ENCODE data around the gene SP140.
"Not testable (repeated sequence)": the region's sequence is repeated elsewhere in the genome, so short reads cannot be mapped to it uniquely, and the experiment has no call there.

The SP140 gene

GRCh38 chr2:230226051-230226551, 565 bp downstream of the SP140 start:
- no peak for DNase-seq (ENCODE audit: low read depth in 2 of 2)

GRCh38 chr2:230227216-230227615, 1.7 kb downstream of the SP140 start:
- no peak for DNase-seq (ENCODE audit: low read depth in 2 of 2)

- DNase-seq (ENCODE audit: low read depth in 2 of 2) = peak in 1 of 2 experiments; percentile 21
These were observed 4.6 kb downstream of the SP140 start for GRCh38 chr2:230230087-230230486.

GRCh38 chr2:230230496-230231200, 5.1 kb downstream of the SP140 start:
- peak in 1 of 2 experiments; percentile 3 for DNase-seq (ENCODE audit: low read depth in 2 of 2)

- no peak for DNase-seq (ENCODE audit: low read depth in 2 of 2)
These were observed 5.7 kb downstream of the SP140 start for GRCh38 chr2:230231251-230231650.

GRCh38 chr2:230234122-230234722, 8.7 kb downstream of the SP140 start:
- no peak for DNase-seq (ENCODE audit: low read depth in 2 of 2)

- DNase-seq (ENCODE audit: low read depth in 2 of 2) = peak in 1 of 2 experiments; percentile 2
These were observed 9.3 kb downstream of the SP140 start for GRCh38 chr2:230234845-230235244.

GRCh38 chr2:230244211-230244610, 18.7 kb downstream of the SP140 start:
- no peak for DNase-seq (ENCODE audit: low read depth in 2 of 2)

GRCh38 chr2:230246206-230246605, 20.7 kb downstream of the SP140 start:
- DNase-seq (ENCODE audit: low read depth in 2 of 2) = no peak

- no peak for DNase-seq (ENCODE audit: low read depth in 2 of 2)
These were observed 24.7 kb downstream of the SP140 start for GRCh38 chr2:230250231-230250630.

GRCh38 chr2:230254152-230254881, 28.8 kb downstream of the SP140 start:
- no peak for DNase-seq (ENCODE audit: low read depth in 2 of 2)

GRCh38 chr2:230256733-230257332, 31.3 kb downstream of the SP140 start:
- no peak for DNase-seq (ENCODE audit: low read depth in 2 of 2)

- DNase-seq (ENCODE audit: low read depth in 2 of 2) = no peak
These were observed 32.9 kb downstream of the SP140 start for GRCh38 chr2:230258483-230258882.

- DNase-seq (ENCODE audit: low read depth in 2 of 2) = no peak
These were observed 36.7 kb downstream of the SP140 start for GRCh38 chr2:230262246-230262645.

- DNase-seq (ENCODE audit: low read depth in 2 of 2) = not testable (repeated sequence)
These were observed 39.4 kb downstream of the SP140 start for GRCh38 chr2:230264945-230265344.

- DNase-seq (ENCODE audit: low read depth in 2 of 2) = no peak
These were observed 41.1 kb downstream of the SP140 start for GRCh38 chr2:230266638-230267037.

- DNase-seq (ENCODE audit: low read depth in 2 of 2) = no peak
These were observed 41.5 kb downstream of the SP140 start for GRCh38 chr2:230267059-230267458.

GRCh38 chr2:230267556-230267955, 42.0 kb downstream of the SP140 start:
- DNase-seq (ENCODE audit: low read depth in 2 of 2) = no peak

- DNase-seq (ENCODE audit: low read depth in 2 of 2) = no peak
These were observed 43.2 kb downstream of the SP140 start for GRCh38 chr2:230268606-230269243.

- DNase-seq (ENCODE audit: low read depth in 2 of 2) = no peak
These were observed 44.2 kb downstream of the SP140 start for GRCh38 chr2:230269715-230270114.

- no peak for DNase-seq (ENCODE audit: low read depth in 2 of 2)
These were observed 57.4 kb downstream of the SP140 start for GRCh38 chr2:230282936-230283335.

GRCh38 chr2:230286048-230286447, 60.5 kb downstream of the SP140 start:
- DNase-seq (ENCODE audit: low read depth in 2 of 2) = no peak

Data from fibroblast of skin of left quadriceps (primary cell).